Activated T-cell treated with anti-CD3 and anti-CD28 coated beads, Interleukin-2, amount 50 U/mL, for 24 hours (primary cell): Measurements from ENCODE around the gene TRAT1.

ENCODE experiments used
- DNase-seq: peaks from one replicate; pipeline ENCODE4 v3.0.0-alpha.2; 2020
- H3K27ac Mint-ChIP-seq: 2 replicates; pipeline ENCODE4 v1.8.0; 2020; ENCODE audit warnings: mild to moderate bottlenecking, mixed read lengths
- H3K27me3 Mint-ChIP-seq: 2 replicates; pipeline ENCODE4 v1.8.0; 2020; ENCODE audit warnings: mixed read lengths
- H3K36me3 Mint-ChIP-seq: 2 replicates; pipeline ENCODE4 v1.8.0; 2020; ENCODE audit warnings: low read depth, mixed read lengths
- H3K4me1 Mint-ChIP-seq: 2 replicates; pipeline ENCODE4 v1.8.0; 2020; ENCODE audit warnings: low read depth, mixed read lengths
- H3K4me3 Mint-ChIP-seq: 2 replicates; pipeline ENCODE4 v1.8.0; 2020; ENCODE audit warnings: mild to moderate bottlenecking, moderate library complexity, mixed read lengths
- H3K9me3 Mint-ChIP-seq: 2 replicates; pipeline ENCODE4 v1.8.0; 2020; ENCODE audit warnings: mixed read lengths

TRAT1 gene

GRCh38 chr3:108830991-108831614, 8.5 kb downstream of the TRAT1 start:
- Mint-ChIP-seq H3K27ac (peak overlapping the region; percentile 80), H3K9me3 (no peaks in the 10 kb centered on the region), H3K36me3 (peaks cover 11% of the 10 kb centered on the region), H3K4me3 (peak overlapping the region; percentile 2), H3K4me1 (peaks cover 89% of the 10 kb centered on the region), H3K27me3 (no peaks in the 10 kb centered on the region)
- DNase-seq: no peak

- Mint-ChIP-seq H3K4me1 (peaks cover 88% of the 10 kb centered on the region), H3K4me3 (peak overlapping the region; percentile 63), H3K36me3 (peaks cover 11% of the 10 kb centered on the region), H3K27ac (peak overlapping the region; percentile 94), H3K9me3 (no peaks in the 10 kb centered on the region), H3K27me3 (no peaks in the 10 kb centered on the region)
- DNase-seq: no peak
Measured at GRCh38 chr3:108833611-108834010, 11.0 kb downstream of the TRAT1 start.

- peak overlapping the region; percentile 63 for H3K4me3 Mint-ChIP-seq
- H3K27me3 Mint-ChIP-seq: no peaks in the 10 kb centered on the region
- peaks cover 11% of the 10 kb centered on the region for H3K36me3 Mint-ChIP-seq
- no peaks in the 10 kb centered on the region for H3K9me3 Mint-ChIP-seq
- no peak for DNase-seq
- H3K27ac Mint-ChIP-seq: peak overlapping the region; percentile 94
- peaks cover 90% of the 10 kb centered on the region for H3K4me1 Mint-ChIP-seq
Measured at GRCh38 chr3:108834551-108834950, 12.0 kb downstream of the TRAT1 start.

- Mint-ChIP-seq H3K4me3 (peak overlapping the region; percentile 63), H3K27me3 (no peaks in the 10 kb centered on the region), H3K27ac (peak overlapping the region; percentile 94), H3K36me3 (peaks cover 13% of the 10 kb centered on the region), H3K9me3 (no peaks in the 10 kb centered on the region), H3K4me1 (peaks cover 88% of the 10 kb centered on the region)
- no peak for DNase-seq
Measured at GRCh38 chr3:108835101-108835500, 12.5 kb downstream of the TRAT1 start.

- Mint-ChIP-seq H3K36me3 (peaks cover 3% of the 10 kb centered on the region), H3K9me3 (no peaks in the 10 kb centered on the region), H3K4me3 (peak overlapping the region; percentile 16), H3K4me1 (peaks cover 85% of the 10 kb centered on the region), H3K27ac (peak overlapping the region; percentile 95), H3K27me3 (no peaks in the 10 kb centered on the region)
- peak; percentile 47 for DNase-seq
Measured at GRCh38 chr3:108838436-108838835, 15.8 kb downstream of the TRAT1 start.

- H3K27ac Mint-ChIP-seq: peak overlapping the region; percentile 56
- peaks cover 75% of the 10 kb centered on the region for H3K4me1 Mint-ChIP-seq
- DNase-seq: no peak
- H3K4me3 Mint-ChIP-seq: no peak overlapping the region
- no peaks in the 10 kb centered on the region for H3K27me3 Mint-ChIP-seq
- H3K9me3 Mint-ChIP-seq: no peaks in the 10 kb centered on the region
- H3K36me3 Mint-ChIP-seq: peaks cover 29% of the 10 kb centered on the region
Measured at GRCh38 chr3:108845709-108846293, 23.2 kb downstream of the TRAT1 start.

- Mint-ChIP-seq H3K27ac (no peak overlapping the region), H3K4me3 (no peak overlapping the region), H3K4me1 (peaks cover 70% of the 10 kb centered on the region), H3K27me3 (no peaks in the 10 kb centered on the region), H3K9me3 (no peaks in the 10 kb centered on the region), H3K36me3 (peaks cover 41% of the 10 kb centered on the region)
- no peak for DNase-seq
Measured at GRCh38 chr3:108847187-108847586, 24.6 kb downstream of the TRAT1 start.

- Mint-ChIP-seq H3K36me3 (peaks cover 55% of the 10 kb centered on the region), H3K27ac (peak overlapping the region; percentile 64)
Measured at GRCh38 chr3:108849075-108849474, 26.5 kb downstream of the TRAT1 start.

GRCh38 chr3:108861401-108861800, 38.8 kb downstream of the TRAT1 start:
- Mint-ChIP-seq H3K27me3 (no peaks in the 10 kb centered on the region), H3K36me3 (peaks cover 48% of the 10 kb centered on the region), H3K9me3 (peaks cover 6% of the 10 kb centered on the region), H3K4me1 (peaks cover 41% of the 10 kb centered on the region), H3K4me3 (no peak overlapping the region), H3K27ac (no peak overlapping the region)
- DNase-seq: no peak

More at GRCh38 chr3:108849075-108849474, 26.5 kb downstream of the TRAT1 start:
- H3K27me3 Mint-ChIP-seq: no peaks in the 10 kb centered on the region
- H3K4me1 Mint-ChIP-seq: peaks cover 55% of the 10 kb centered on the region
- H3K9me3 Mint-ChIP-seq: no peaks in the 10 kb centered on the region
- no peak overlapping the region for H3K4me3 Mint-ChIP-seq
- no peak for DNase-seq

- DNase-seq: peak; percentile 51
- Mint-ChIP-seq H3K4me1 (peaks cover 37% of the 10 kb centered on the region), H3K27me3 (no peaks in the 10 kb centered on the region), H3K36me3 (peaks cover 38% of the 10 kb centered on the region), H3K9me3 (peaks cover 6% of the 10 kb centered on the region), H3K27ac (peak overlapping the region; percentile 99), H3K4me3 (peak overlapping the region; percentile 60)
Measured at GRCh38 chr3:108862865-108863798, 40.5 kb downstream of the TRAT1 start.

- peaks cover 33% of the 10 kb centered on the region for H3K4me1 Mint-ChIP-seq
Measured at GRCh38 chr3:108863799-108864135, 41.2 kb downstream of the TRAT1 start.

GRCh38 chr3:108877901-108878300, 55.3 kb downstream of the TRAT1 start:
- DNase-seq: no peak
- Mint-ChIP-seq H3K4me1 (peaks cover 17% of the 10 kb centered on the region), H3K9me3 (no peaks in the 10 kb centered on the region), H3K36me3 (peaks cover 2% of the 10 kb centered on the region), H3K4me3 (no peak overlapping the region), H3K27me3 (no peaks in the 10 kb centered on the region), H3K27ac (no peak overlapping the region)

More at GRCh38 chr3:108863799-108864135, 41.2 kb downstream of the TRAT1 start:
- H3K27me3 Mint-ChIP-seq: no peaks in the 10 kb centered on the region
- DNase-seq: no peak
- H3K27ac Mint-ChIP-seq: peak overlapping the region; percentile 99
- peaks cover 31% of the 10 kb centered on the region for H3K36me3 Mint-ChIP-seq
- H3K9me3 Mint-ChIP-seq: peaks cover 6% of the 10 kb centered on the region
- H3K4me3 Mint-ChIP-seq: no peak overlapping the region

GRCh38 chr3:108879915-108880314, 57.3 kb downstream of the TRAT1 start:
- no peaks in the 10 kb centered on the region for H3K9me3 Mint-ChIP-seq
- H3K36me3 Mint-ChIP-seq: no peaks in the 10 kb centered on the region
- no peak overlapping the region for H3K4me3 Mint-ChIP-seq
- no peak for DNase-seq
- H3K4me1 Mint-ChIP-seq: peaks cover 26% of the 10 kb centered on the region
- no peak overlapping the region for H3K27ac Mint-ChIP-seq
- H3K27me3 Mint-ChIP-seq: no peaks in the 10 kb centered on the region

- H3K27ac Mint-ChIP-seq: no peak overlapping the region
Measured at GRCh38 chr3:108882762-108883161, 60.2 kb downstream of the TRAT1 start.

GRCh38 chr3:108883373-108883772, 60.8 kb downstream of the TRAT1 start:
- no peaks in the 10 kb centered on the region for H3K9me3 Mint-ChIP-seq
- no peak overlapping the region for H3K27ac Mint-ChIP-seq
- H3K4me1 Mint-ChIP-seq: peaks cover 12% of the 10 kb centered on the region
- no peaks in the 10 kb centered on the region for H3K36me3 Mint-ChIP-seq
- H3K4me3 Mint-ChIP-seq: no peak overlapping the region
- no peaks in the 10 kb centered on the region for H3K27me3 Mint-ChIP-seq
- DNase-seq: no peak

More at GRCh38 chr3:108882762-108883161, 60.2 kb downstream of the TRAT1 start:
- H3K36me3 Mint-ChIP-seq: no peaks in the 10 kb centered on the region
- H3K4me3 Mint-ChIP-seq: no peak overlapping the region
- no peaks in the 10 kb centered on the region for H3K27me3 Mint-ChIP-seq
- DNase-seq: no peak
- H3K9me3 Mint-ChIP-seq: no peaks in the 10 kb centered on the region
- peaks cover 16% of the 10 kb centered on the region for H3K4me1 Mint-ChIP-seq
